Measurements from ENCODE around the gene POLR2E.

POLR2E gene

GRCh38 chr19:1101337-1101698 lies 6.1 kb upstream of the POLR2E start:
- in situ Hi-C loops (cut with HindIII; ENCODE audit: low sequenced_read_pairs): no loop called here

GRCh38 chr19:1098177-1099051 lies 3.2 kb upstream of the POLR2E start:
- in situ Hi-C loops (cut with HindIII; ENCODE audit: low sequenced_read_pairs): no loop called here

GRCh38 chr19:1097810-1098176 lies 2.6 kb upstream of the POLR2E start:
- in situ Hi-C loops (cut with HindIII; ENCODE audit: low sequenced_read_pairs): no loop called here

- in situ Hi-C loops (cut with HindIII; ENCODE audit: low sequenced_read_pairs): no loop called here
Measured at GRCh38 chr19:1094655-1094977, 559 bp downstream of the POLR2E start.

- in situ Hi-C loops (cut with HindIII; ENCODE audit: low sequenced_read_pairs): no loop called here
Measured at GRCh38 chr19:1093811-1094553, 1.2 kb downstream of the POLR2E start.

- in situ Hi-C loops (cut with HindIII; ENCODE audit: low sequenced_read_pairs): no loop called here
Measured at GRCh38 chr19:1093330-1093729, 1.8 kb downstream of the POLR2E start.

- in situ Hi-C loops (cut with HindIII; ENCODE audit: low sequenced_read_pairs): no loop called here
Measured at GRCh38 chr19:1091544-1092175, 3.5 kb downstream of the POLR2E start.

- in situ Hi-C loops (cut with HindIII; ENCODE audit: low sequenced_read_pairs): no loop called here
Measured at GRCh38 chr19:1090731-1091543, 4.2 kb downstream of the POLR2E start.

GRCh38 chr19:1089891-1090290 lies 5.3 kb downstream of the POLR2E start:
- in situ Hi-C loops (cut with HindIII; ENCODE audit: low sequenced_read_pairs): no loop called here

- in situ Hi-C loops (cut with HindIII; ENCODE audit: low sequenced_read_pairs): no loop called here
Measured at GRCh38 chr19:1089126-1089771, 5.9 kb downstream of the POLR2E start.

GRCh38 chr19:1088416-1089010 lies 6.7 kb downstream of the POLR2E start:
- in situ Hi-C loops (cut with HindIII; ENCODE audit: low sequenced_read_pairs): no loop called here

GRCh38 chr19:1087813-1088415 lies 7.3 kb downstream of the POLR2E start:
- in situ Hi-C loops (cut with HindIII; ENCODE audit: low sequenced_read_pairs): no loop called here

GRCh38 chr19:1086613-1087012 lies 8.6 kb downstream of the POLR2E start:
- in situ Hi-C loops (cut with HindIII; ENCODE audit: low sequenced_read_pairs): no loop called here

GRCh38 chr19:1085676-1086442 lies 9.3 kb downstream of the POLR2E start:
- in situ Hi-C loops (cut with HindIII; ENCODE audit: low sequenced_read_pairs): no loop called here

GRCh38 chr19:1085053-1085658 lies 10.0 kb downstream of the POLR2E start:
- in situ Hi-C loops (cut with HindIII; ENCODE audit: low sequenced_read_pairs): no loop called here

- in situ Hi-C loops (cut with HindIII; ENCODE audit: low sequenced_read_pairs): no loop called here
Measured at GRCh38 chr19:1084024-1084868, 10.9 kb downstream of the POLR2E start.

GRCh38 chr19:1082928-1083816 lies 12.0 kb downstream of the POLR2E start:
- in situ Hi-C loops (cut with HindIII; ENCODE audit: low sequenced_read_pairs): no loop called here
